ENCODE results near the gene COBLL1.
"Not testable (repeated sequence)": the region's sequence is repeated elsewhere in the genome, so short reads cannot be mapped to it uniquely, and the experiment has no call there.

Gene COBLL1

GRCh38 chr2:164747140-164747539, 94.5 kb downstream of the COBLL1 start:
- no peak for DNase-seq

GRCh38 chr2:164746713-164747112, 94.9 kb downstream of the COBLL1 start:
- no peak for DNase-seq

- DNase-seq, result no peak
Measured at GRCh38 chr2:164745012-164745797, 96.4 kb downstream of the COBLL1 start.

GRCh38 chr2:164742738-164743317, 98.8 kb downstream of the COBLL1 start:
- no peak for DNase-seq

GRCh38 chr2:164739966-164740365, 101.7 kb downstream of the COBLL1 start:
- DNase-seq, result no peak

GRCh38 chr2:164737612-164738081, 104.0 kb downstream of the COBLL1 start:
- DNase-seq, result no peak

- no peak for DNase-seq
Measured at GRCh38 chr2:164735309-164735919, 106.2 kb downstream of the COBLL1 start.

- no peak for DNase-seq
Measured at GRCh38 chr2:164734196-164734595, 107.4 kb downstream of the COBLL1 start.

GRCh38 chr2:164725542-164725941, 116.1 kb downstream of the COBLL1 start:
- DNase-seq, result no peak

GRCh38 chr2:164722616-164723338, 118.8 kb downstream of the COBLL1 start:
- no peak for DNase-seq

GRCh38 chr2:164721430-164721829, 120.2 kb downstream of the COBLL1 start:
- no peak for DNase-seq

GRCh38 chr2:164719996-164720941, 121.4 kb downstream of the COBLL1 start:
- DNase-seq, result no peak

- DNase-seq, result no peak
Measured at GRCh38 chr2:164717000-164717803, 124.4 kb downstream of the COBLL1 start.

GRCh38 chr2:164714471-164714870, 127.2 kb downstream of the COBLL1 start:
- no peak for DNase-seq

- no peak for DNase-seq
Measured at GRCh38 chr2:164711766-164712138, 129.9 kb downstream of the COBLL1 start.

- no peak for DNase-seq
Measured at GRCh38 chr2:164710837-164711765, 130.5 kb downstream of the COBLL1 start.

- not testable (repeated sequence) for DNase-seq
Measured at GRCh38 chr2:164710252-164710836, 131.3 kb downstream of the COBLL1 start.

GRCh38 chr2:164706522-164706921, 135.1 kb downstream of the COBLL1 start:
- DNase-seq, result no peak

- no peak for DNase-seq
Measured at GRCh38 chr2:164705412-164706167, 136.0 kb downstream of the COBLL1 start.
